ENCODE measurements around the gene PEMT. TPM values are rescaled to one million over a fixed set of nuclear protein-coding genes. Genes with fewer than 3 reads are reported as not detected.

The PEMT gene
- total and polyA plus RNA-seq, 9 of the 15 experiments (the other 6 are each of a cell fraction or from before 2014, with no cell fraction given): 1.4 to 36.4 (median 13.6) TPM

- no peak for TF ChIP-seq AFF4 (CRISPR knock-in tag; IDR thresholded peaks at IDR 0.05)
- TF ChIP-seq LEF1 (IDR thresholded peaks at IDR 0.05): no peak
- no peak for TF ChIP-seq TGIF2 (CRISPR knock-in tag; IDR thresholded peaks at IDR 0.05)
- TF ChIP-seq NCOA1 (IDR thresholded peaks at IDR 0.05; ENCODE audit: low read depth): no peak
- no peak for TF ChIP-seq XRCC5 (IDR thresholded peaks at IDR 0.05; ENCODE audit: low read depth, low read length)
- TF ChIP-seq ZNF780A (CRISPR knock-in tag; IDR thresholded peaks at IDR 0.05): no peak
- no peak for TF ChIP-seq EZH2 (IDR thresholded peaks at IDR 0.05; ENCODE audit: borderline replicate concordance, low read depth, low read length)
- TF ChIP-seq SMAD4 (CRISPR knock-in tag; conservative IDR thresholded peaks at IDR 0.05): no peak
These were observed 85.8 kb downstream of the PEMT start (continued) for GRCh38 chr17:17505610-17506171.

All from K562 (cell line).